ENCODE data around the gene RYR1. TPM values are rescaled to one million over a fixed set of nuclear protein-coding genes. Genes with fewer than 3 reads are reported as not detected.

RYR1 gene
- total RNA-seq, 1 experiment from 2014 or later, result 4.1 TPM

GRCh38 chr19:38464421-38465082 lies 31.1 kb downstream of the RYR1 start:
- BruUV-seq (replicated peaks), result no TSS peak
- Histone ChIP-seq H3K27ac (ENCODE audit: low read depth, low read length) (no peak overlapping the region), H3K9me3 (ENCODE audit: control insufficient read depth in 1 of 2, insufficient read depth in 1 of 2, low read depth in 1 of 2, low read length in 2 of 2) (no peaks in the 10 kb centered on the region), H3K9me2 (ENCODE audit: insufficient read depth) (no peaks in the 10 kb centered on the region), H3K4me1 (ENCODE audit: control insufficient read depth in 1 of 2, insufficient read depth in 2 of 2, low read length in 2 of 2) (no peaks in the 10 kb centered on the region), H2AFZ (ENCODE audit: low read depth, low read length, poor library complexity, severe bottlenecking) (no peak overlapping the region), H3K79me2 (ENCODE audit: insufficient read depth, low read length) (no peaks in the 10 kb centered on the region), H4K20me1 (ENCODE audit: insufficient read depth) (no peaks in the 10 kb centered on the region), H3K9ac (ENCODE audit: low read length) (no peak overlapping the region), H3K4me3 (replicated peaks in 1 of 2; ENCODE audit: low read depth in 1 of 2, low read length in 2 of 2) (no peak overlapping the region), H3K27me3 (ENCODE audit: insufficient read depth, low read length) (no peaks in the 10 kb centered on the region), H3K4me2 (ENCODE audit: low read length) (no peak overlapping the region), H3K36me3 (ENCODE audit: control insufficient read depth in 1 of 2, insufficient read depth in 2 of 2, low read length in 2 of 2) (no peaks in the 10 kb centered on the region)
- DNase-seq (ENCODE audit: low read depth, low spot score) (no peak), ATAC-seq (no peak)
- ChIA-PET POLR2A (no interaction called here), CTCF (no interaction called here), RAD21 (ENCODE audit: low non-redundant PET in 1 of 2, low total read pairs in 2 of 2, uncharacterized antibody in 2 of 2, unreplicated experiment in 2 of 2) (no interaction called here)
- intact Hi-C loops (cut with micrococcal nuclease), result no loop called here
- TF ChIP-seq ZFX (IDR thresholded peaks at IDR 0.05), result no peak
- TF ChIP-seq CEBPB (IDR thresholded peaks at IDR 0.05; ENCODE audit: low read depth), result no peak
- TF ChIP-seq CBX3 (IDR thresholded peaks at IDR 0.05; ENCODE audit: low read depth), result no peak
- TF ChIP-seq CTCF (IDR thresholded peaks at IDR 0.05 in 2 of 3, conservative IDR thresholded peaks at IDR 0.05 in 1 of 3; ENCODE audit: borderline replicate concordance in 1 of 3, insufficient read depth in 1 of 3, low read depth in 2 of 3, low read length in 2 of 3), result no peak
- TF ChIP-seq POLR2A (IDR thresholded peaks at IDR 0.05; ENCODE audit: borderline replicate concordance, extremely low read depth, insufficient read depth, insufficient read length), result no peak
- TF ChIP-seq SP1 (IDR thresholded peaks at IDR 0.05; ENCODE audit: low read depth), result no peak
- TF ChIP-seq EGR1 (IDR thresholded peaks at IDR 0.05; ENCODE audit: low read depth), result no peak
- TF ChIP-seq FOSL1 (IDR thresholded peaks at IDR 0.05; ENCODE audit: low read depth), result no peak
- TF ChIP-seq JUND (IDR thresholded peaks at IDR 0.05), result no peak
- TF ChIP-seq ZBTB33 (IDR thresholded peaks at IDR 0.05; ENCODE audit: extremely low read depth, insufficient replicate concordance, low read length), result no peak
- no peak for TF ChIP-seq RAD21 (IDR thresholded peaks at IDR 0.05; ENCODE audit: low read depth)
- no peak for TF ChIP-seq EZH2phosphoT487 (IDR thresholded peaks at IDR 0.05; ENCODE audit: borderline replicate concordance)
- no peak for TF ChIP-seq SIN3A (IDR thresholded peaks at IDR 0.05; ENCODE audit: low read depth)
- TF ChIP-seq ZNF274 (IDR thresholded peaks at IDR 0.05; ENCODE audit: low read depth, low read length), result no peak
- TF ChIP-seq REST (IDR thresholded peaks at IDR 0.05; ENCODE audit: low read depth), result no peak

All from HCT116 (cell line).